NCI-H128 (cell line): ENCODE results near the gene ZNF628.

Experiments used
- DNase-seq: peaks from one replicate; lab custom pipeline; 2025; ENCODE audit not compliant: unreplicated experiment; lab: John Stamatoyannopoulos, UW

Gene ZNF628

DNA sequence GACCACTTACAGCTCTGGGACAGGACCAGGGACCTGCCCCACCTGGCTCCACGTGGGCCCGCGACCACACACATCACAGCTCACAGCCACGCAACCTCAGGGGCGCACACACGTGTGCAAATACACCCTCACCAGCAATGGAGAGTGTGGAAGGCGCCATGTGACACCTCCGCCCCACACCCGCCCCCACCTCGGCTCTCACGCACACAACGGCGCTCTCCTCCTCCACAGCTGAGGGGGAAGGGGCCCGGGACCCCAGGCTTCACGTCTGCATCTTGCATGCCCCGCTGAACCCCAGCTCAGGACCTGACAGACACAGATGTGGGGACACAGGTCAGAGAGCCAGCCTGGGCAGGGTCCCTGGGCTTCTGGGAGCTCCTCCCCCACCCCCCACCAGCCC lies 26.9 kb upstream of the ZNF628 start:
- DNase-seq = no peak

DNA sequence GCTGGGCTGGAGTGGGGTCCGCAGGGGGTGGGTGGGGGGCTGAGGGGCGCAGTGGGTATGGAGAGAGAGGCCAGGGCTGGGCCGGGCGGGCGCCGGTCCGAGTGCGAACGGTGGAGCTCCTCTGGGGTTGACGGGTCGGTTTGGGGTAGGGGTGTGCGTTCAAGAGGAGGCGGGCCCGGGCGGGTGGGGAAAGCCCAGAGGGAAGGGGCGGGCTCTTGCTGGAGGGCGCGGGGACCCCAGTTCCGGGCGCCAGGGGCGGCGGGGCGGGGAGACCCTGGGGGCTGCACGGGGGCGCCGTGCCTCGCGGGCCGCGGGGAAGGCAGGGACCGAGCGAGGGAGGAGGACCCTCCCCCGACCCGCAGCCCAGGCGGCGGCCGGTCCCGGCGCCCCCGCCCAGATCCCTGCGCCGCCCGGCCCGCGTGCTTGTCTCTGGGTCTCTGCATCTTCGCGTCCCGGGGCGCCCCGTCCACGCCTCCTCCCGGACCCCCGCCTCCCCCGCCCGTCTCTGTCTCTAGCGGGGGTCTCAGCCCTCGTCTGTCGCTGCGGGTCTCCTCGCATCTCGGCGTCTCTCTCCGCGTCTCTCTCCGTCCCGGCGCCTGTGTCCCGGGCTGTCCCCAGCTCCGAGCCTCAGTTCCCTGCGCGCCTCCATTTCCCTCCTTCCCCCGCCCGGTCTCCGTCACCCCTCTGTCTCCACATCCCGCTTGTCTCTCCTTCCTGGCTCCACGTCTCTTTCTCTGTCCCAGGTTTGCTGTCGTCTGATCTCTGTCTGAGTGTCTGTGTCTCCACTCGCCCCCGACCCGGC lies 25.1 kb upstream of the ZNF628 start:
- DNase-seq = no peak

- no peak for DNase-seq
These were observed 24.3 kb upstream of the ZNF628 start for GRCh38 chr19:55451965-55452748.

- peak; percentile 74 for DNase-seq
These were observed 23.6 kb upstream of the ZNF628 start for GRCh38 chr19:55452749-55453346.

- DNase-seq = no peak
These were observed 22.7 kb upstream of the ZNF628 start for GRCh38 chr19:55453511-55454260.

DNA sequence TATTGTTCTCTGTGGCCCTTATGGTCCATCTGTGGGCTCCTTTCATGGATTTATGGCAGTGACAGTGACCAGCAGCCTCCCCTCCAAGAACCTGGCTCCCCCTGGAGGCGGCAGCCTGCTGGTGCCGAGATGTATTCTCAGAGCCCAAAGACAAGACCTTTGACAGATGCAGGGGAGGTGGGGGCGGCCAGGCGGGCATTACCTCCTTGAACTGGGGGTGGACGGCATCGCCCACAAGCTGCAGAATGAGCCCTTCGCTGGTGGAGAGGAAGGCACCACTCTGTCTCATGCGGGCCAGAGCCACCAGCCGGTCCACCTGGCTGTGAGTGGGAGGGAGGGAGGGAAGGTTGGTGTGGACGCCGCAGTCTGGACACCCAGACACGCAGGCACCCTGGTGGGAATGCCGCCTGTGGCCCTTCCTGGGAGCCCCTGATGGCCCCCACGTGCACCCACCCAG lies 21.6 kb upstream of the ZNF628 start:
- DNase-seq = no peak

DNA sequence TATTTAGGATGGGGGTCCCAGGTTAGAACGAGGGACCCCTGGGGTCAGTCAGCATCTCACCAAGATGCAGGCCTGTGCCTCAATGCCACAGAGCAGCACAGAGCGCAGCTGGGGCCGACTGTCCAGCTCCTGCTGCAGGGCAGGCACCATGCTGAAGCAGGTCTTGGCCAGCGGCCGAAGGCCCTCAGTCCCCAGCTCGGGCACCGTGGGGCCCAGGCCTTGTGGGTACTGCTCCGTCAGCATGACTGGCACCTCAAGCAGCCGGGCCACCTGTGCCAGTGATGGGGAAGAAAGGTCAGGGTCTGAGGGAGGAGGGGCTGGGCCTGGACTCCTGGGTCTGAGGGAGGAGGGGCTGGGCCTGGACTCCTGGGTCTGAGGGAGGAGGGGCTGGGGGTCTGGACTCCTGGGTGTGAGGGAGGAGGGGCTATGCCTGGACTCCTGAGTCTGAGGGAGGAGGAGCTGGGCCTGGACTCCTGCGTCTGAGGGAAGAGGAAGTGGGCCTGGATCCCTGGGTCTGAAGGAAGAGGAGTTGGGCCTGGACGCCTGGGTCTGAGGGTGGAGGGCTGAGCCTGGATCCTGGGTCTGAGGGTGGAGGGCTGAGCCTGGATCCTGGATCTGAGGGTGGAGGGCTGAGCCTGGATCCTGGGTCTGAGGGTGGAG lies 20.7 kb upstream of the ZNF628 start:
- DNase-seq = no peak

DNA sequence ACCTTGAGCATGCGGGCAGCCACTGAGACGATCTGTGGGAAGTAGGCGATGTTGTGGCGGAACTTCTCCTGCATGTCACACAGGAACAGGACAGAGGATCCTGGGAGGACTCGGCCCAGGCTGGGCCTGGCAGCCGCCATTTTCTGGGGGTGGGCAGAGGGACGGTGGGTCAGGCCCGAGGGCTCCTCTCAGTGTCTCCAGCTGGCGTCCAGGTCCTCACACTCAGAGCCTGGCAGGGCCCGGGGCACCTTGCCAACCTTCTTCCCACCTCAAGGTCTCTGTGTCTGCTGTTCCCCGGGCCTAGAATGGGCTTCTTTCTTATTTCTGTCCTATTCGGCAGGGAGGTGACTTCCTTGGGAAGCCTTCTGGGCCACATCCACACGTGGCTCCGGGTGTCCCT lies 20.1 kb upstream of the ZNF628 start:
- DNase-seq = no peak

GRCh38 chr19:55457683-55458457 lies 18.5 kb upstream of the ZNF628 start:
- no peak for DNase-seq

GRCh38 chr19:55459551-55459949 lies 16.9 kb upstream of the ZNF628 start:
- DNase-seq = no peak

GRCh38 chr19:55459950-55460657 lies 16.3 kb upstream of the ZNF628 start:
- no peak for DNase-seq

DNA sequence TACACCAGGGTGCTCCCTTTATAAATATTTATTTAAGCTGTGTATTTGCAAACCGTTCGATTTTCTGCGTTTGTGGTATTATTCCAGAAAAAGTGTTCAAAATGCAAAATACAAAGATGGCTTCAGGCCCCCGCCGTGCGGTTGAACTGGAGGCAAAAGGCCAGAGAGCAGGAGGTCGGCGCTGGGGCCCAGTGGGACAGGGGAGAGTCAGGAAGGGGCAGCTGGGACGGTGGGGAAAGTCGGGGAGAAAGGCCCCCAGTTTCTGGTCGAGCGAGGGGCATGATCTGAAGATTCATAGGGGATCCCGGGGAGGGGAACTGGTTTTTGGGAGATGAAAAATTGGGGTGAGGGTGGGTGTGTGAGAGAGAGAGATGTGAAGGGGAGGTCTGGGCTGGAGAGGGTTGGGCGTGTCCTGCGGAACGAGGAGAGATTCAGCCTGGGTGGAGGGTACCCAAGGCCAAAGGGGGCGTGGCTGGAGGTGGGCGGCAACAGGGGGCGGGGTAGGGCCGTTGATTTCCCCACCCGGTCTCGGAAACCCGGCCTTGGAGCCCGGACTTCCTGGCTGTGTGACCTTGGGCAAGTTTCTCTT lies 15.7 kb upstream of the ZNF628 start:
- no peak for DNase-seq

GRCh38 chr19:55461259-55461973 lies 15.0 kb upstream of the ZNF628 start, which contains the start of gene ISOC2:
TSS of gene ISOC2 (minus strand) at chr19:55461642. CDS start at chr19:55456486, 5,156 bp downstream.
- peak; percentile 99 for DNase-seq

DNA sequence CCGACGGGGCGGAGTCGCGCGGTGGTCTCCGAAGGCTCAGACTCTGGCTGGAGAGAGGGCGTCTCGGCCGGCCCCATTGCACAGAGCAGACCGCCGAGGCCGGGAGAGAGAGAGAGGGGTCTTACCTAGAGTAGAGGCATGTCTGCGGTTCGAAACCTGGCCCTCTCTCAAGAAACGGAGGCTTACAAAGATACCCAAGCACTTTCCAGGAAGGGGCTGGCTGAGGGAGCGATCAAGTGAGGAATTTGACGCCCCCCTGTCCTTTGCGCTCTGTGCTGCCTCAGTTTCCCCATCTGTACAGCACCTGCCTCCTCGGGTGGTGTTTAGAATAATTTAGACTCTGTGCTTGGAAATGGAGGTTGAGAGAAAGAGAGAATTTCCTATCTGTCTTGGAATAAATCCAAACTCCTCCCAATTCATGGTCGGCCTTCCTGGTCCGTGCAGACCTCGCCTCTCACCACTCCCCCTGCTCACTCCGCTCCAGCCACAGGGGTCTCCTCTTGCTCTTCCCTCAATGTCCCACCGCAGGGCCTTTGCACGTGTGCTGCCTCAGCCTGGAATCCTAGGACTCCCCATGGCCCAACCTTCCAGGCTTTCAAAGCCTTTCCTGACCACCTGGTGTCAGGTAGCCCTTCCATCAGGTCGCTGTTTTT lies 14.3 kb upstream of the ZNF628 start:
- no peak for DNase-seq

- DNase-seq = no peak
These were observed 13.7 kb upstream of the ZNF628 start for GRCh38 chr19:55462722-55463121.

DNA sequence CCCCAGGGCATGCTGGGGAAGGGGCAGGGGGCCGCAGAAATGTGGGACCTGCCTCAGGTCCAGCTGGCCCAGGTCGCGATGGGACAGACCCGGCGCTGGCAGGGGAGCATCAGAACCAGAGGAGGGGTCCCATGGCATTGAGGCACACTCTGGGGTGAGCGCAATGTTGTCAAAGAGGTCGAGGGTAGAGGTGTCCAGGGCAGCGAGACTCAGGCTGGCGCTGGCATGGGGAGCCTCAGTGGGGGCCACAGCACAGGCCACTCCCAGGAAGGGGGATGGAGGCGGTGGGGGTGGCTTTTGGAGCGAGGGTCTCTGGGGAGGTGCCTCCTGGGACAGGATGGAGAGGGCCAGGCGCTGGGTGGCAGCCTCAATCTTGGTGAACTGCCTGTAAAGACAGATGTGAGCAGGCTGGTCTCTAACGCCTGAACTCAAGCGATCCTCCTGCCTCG lies 12.8 kb upstream of the ZNF628 start:
- no peak for DNase-seq

DNA sequence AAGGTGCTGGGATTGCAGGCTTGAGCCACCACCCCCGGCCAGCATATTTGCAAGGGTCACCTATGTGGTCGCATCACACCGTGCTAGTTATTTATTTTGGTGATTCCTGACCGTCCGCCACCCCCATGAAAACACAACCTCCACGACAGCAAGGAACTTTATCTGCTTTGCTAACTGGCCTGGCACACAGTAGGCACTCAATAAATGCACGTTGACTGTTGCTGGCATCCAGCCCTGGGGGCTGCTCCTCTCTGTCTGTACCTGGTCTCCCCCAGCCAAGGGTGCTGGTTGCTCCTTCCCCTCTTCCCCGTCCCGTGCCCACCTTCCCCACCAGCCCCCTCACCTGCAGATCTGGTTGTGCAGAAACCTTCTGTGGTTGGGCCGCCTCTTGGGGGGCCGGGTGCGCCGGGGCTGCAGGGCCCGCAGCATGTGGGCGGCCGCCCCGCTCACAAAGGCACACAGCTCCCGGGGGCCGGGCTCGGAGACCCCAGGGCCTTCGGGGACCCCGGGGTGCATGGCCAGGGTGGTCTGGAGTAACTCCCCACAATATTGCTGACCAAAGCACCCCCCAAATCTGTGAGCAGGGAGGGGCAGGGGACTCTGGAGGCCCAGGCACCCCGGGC lies 12.3 kb upstream of the ZNF628 start:
- DNase-seq = no peak
